NOMO-1 (cell line): ENCODE results near the gene MSH3.
"Not testable (repeated sequence)": the region's sequence is repeated elsewhere in the genome, so short reads cannot be mapped to it uniquely, and the experiment has no call there.

Experiments
- DNase-seq, 2 experiments: peaks; one replicate each; lab custom pipeline; 2025; ENCODE audit not compliant: unreplicated experiment in 2 of 2; lab: John Stamatoyannopoulos, UW

Gene MSH3

DNA sequence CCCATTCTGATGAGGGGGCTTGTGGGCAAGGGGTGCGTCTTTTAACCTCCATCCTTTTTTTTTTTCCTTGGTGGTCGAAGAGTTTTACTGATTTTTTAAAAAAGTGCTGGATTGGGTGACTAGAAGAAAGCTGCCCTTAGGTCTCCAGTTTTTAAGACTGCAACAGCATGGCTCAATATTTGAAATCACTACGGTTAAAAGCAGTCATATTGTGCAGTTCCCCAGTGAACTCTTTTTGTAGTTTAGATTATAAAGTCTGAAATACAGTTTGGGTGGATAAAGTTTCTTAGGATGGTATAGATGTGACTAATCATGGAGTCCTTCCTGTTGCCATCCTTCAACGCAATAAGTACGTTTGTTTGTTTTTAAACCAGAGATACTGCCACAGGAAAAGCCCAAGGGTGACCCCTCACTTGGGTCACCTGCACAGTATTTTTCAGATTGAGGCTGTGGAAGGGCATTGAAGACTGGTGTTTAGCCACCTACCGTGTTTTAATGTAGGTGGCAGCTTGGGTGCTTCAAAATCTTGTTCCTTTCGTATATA is 851 bp downstream of the MSH3 start:
- no peak for DNase-seq

DNA sequence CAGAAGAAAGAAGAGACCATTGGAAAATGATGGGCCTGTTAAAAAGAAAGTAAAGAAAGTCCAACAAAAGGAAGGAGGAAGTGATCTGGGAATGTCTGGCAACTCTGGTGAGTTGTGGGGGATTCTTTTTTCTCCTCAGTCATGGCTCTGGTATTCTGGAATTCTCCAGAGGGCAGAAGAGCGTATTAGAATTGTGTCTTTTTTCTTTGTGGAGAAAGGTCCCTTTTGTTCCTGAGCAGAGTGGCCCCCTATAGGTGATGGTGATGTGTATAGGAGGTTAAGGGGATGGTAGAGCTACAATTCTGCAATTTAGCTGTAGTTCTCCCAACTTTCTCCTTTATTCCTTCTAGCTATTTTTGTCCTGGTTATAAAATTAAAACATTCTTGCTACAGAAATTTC is 2.0 kb downstream of the MSH3 start:
- no peak for DNase-seq

DNA sequence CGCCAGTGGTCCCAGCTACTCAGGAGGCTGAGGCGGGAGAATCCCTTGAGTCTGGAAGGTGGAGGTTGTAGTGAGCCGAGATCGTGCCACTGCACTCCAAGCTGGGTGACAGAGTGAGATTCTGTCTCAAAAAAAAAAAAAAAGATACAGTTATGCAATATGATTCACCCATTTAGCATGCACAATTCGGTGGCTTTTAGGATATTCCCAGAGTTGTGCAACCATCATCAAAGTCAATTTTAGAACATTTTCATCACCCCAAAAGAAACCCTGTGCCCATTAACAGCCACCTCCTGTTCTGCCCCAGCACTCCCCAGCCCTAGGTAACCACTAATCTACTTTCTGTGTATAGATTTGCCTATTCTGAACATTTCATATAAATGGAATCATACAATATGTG is 4.7 kb downstream of the MSH3 start:
- DNase-seq, result no peak

DNA sequence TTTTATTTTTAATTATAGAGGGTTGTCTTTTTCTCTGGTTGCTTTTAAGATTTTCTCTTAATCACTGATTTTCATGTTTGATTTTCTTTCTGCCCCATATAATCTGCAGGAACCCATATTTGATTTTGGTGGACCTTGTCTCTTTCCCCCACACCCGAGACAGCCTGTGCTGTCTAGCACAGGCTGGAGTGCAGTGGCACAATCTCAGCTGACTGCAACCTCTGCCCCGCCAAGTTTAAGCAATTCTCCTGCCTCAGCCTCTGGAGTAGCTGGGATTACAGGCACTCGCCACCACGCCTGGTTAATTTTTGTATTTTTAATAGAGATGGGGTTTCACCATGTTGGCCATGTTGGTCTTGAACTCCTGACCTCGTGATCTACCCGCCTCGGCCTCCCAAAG is 6.2 kb downstream of the MSH3 start:
- DNase-seq, result not testable (repeated sequence)

DNA sequence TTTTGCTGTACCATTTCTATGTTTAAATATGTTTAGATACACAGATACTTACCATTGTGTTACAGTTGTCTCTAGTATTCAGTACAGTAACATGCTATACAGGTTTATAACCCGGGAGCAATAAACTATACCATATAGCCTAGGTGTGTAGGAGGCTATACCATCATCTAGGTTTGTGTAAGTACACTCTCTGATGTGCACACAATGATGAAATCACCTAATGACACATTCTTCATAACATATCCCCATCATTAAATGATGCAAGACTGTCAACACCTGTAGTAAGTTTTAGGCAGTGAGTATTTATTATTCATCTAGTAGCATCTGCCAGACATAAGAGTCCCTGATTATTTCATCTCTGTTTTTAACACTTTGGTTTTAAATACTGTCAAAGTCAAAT is 7.7 kb downstream of the MSH3 start:
- no peak for DNase-seq

DNA sequence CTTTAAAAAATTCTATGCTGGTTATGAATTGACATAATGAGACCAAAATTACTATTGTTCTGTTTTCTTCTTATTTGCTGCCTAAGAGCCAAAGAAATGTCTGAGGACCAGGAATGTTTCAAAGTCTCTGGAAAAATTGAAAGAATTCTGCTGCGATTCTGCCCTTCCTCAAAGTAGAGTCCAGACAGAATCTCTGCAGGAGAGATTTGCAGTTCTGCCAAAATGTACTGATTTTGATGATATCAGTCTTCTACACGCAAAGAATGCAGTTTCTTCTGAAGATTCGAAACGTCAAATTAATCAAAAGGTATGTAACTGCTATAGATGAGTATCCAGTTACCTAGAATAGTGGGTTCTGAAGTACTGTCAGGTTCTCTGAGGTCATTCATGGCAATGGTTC is 10.6 kb downstream of the MSH3 start:
- no peak for DNase-seq

DNA sequence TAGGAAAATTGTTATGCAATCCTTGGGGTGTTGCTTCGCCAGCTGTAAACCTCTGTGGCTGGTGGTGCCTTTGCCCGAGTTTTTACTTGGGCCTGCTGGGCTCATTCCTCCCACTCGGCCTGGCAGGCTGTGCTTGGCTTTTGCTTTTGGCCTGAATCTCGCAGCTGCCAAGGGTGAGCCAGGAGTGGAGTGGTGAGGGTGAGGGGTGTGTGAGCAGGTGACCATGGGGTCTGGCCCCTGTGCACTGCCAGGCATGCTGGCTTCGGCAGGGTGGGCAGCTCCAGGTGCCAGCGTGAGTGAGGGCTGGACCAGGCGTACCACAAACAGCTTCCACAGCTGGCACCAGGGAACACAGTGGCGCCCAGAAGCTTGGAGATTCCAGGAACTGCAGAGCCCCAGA is 12.9 kb downstream of the MSH3 start:
- DNase-seq, result no peak

DNA sequence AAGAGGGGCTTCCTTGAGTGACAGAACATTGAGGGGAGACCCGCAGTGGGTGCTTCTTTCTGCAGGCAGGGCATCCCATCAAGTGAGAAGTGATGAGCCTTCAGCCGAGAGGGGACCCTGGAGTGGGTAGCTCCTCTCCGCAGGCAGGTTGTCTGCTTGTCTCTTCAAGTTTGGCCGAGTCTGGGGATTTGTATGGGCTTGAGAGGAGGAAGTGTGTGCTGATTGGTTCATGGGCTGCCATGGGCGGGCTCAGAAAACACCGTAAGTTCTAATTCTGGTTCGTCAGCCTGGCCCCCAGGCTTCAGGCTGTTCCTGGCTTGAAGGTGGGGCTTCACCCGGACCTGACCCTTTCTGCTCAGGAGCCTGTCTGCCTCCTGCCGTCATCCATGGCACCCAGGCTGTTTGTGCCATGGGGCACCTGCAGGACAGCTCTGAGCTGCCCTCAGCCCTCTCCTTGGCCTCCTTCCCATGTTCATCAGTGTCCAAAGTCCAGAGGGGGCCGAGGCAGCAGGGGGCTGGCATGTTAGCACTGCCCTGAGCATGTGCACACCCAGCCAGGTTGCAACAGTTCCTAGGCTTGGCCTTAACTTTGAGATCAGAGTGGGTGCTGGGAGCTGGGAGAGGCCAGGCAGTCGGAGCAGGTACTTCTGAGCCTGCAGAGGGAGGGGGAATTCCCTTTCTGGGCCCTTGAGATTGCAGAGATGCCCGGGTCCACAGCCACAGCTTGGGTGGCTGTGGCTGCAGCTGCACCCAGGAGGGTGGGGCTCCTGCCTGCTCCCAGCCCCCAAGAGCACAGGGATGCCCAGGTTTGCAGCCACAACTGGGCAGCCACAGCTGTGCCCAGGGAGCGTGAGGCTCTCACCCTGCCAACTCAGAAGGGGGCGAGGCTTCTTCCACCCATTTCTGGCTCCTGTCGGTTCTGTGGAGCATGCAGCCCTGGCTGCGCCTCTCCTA is 13.8 kb downstream of the MSH3 start:
- DNase-seq, result no peak

DNA sequence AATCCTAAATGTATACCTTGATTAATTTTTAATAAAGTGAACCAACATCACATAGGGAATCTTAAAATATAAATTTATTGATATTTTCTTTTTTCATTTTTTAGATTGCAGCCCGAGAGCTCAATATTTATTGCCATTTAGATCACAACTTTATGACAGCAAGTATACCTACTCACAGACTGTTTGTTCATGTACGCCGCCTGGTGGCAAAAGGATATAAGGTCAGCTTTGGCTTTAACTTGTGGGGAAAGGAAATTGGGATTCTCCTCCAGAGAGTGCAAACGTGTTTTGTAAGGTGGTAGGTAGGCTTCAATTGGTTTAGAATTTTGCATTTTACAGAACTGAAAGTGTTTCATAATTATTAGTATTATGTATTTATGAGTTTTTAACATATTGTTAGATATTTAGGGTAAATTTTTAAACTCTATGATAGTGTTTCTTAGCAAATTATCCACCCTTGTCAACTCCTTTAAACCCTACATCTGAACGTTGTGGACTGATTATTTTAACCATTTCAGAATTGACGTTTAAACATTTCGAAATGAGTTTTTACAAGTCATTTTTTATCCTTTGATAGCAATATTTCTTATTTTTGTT is 17.8 kb downstream of the MSH3 start:
- DNase-seq, result peak in 1 of 2 experiments; percentile 66

DNA sequence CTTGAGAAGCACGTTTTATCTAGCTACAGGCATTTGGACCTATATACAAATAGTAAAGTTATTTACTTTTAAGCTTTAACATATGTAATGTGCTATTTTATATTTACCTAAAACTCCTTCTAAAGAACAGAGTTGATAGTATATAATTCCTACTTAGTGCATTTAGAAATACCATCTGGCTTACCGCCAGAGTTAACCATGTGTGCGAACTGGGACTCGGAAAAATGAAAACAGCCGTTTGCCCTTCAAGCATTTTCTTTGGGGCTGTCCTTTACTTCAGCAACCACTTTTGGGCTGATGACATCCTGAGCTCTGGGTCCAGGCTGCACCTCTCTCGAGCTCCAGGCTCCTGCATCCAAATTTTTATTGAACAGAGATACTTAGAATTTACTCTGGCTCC is 22.3 kb downstream of the MSH3 start:
- DNase-seq, result no peak

DNA sequence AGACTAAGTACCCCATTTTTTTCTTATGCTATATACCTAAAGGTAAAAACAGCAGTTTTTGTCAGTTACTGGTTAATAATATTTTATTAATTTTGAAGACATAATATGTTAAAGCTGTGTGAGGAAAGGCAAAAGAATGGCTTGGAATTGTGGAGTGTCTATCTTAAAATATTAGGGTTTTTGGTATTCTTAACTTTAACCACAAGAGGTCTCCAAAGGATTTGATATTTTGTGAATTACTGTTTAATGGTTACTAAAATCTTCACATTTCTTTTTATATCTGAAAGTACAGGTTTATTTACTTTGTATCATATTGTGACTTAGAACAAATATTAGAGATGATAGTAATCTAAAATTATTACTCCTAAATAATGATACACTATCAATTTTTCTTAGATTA is 32.3 kb downstream of the MSH3 start:
- DNase-seq, result no peak

DNA sequence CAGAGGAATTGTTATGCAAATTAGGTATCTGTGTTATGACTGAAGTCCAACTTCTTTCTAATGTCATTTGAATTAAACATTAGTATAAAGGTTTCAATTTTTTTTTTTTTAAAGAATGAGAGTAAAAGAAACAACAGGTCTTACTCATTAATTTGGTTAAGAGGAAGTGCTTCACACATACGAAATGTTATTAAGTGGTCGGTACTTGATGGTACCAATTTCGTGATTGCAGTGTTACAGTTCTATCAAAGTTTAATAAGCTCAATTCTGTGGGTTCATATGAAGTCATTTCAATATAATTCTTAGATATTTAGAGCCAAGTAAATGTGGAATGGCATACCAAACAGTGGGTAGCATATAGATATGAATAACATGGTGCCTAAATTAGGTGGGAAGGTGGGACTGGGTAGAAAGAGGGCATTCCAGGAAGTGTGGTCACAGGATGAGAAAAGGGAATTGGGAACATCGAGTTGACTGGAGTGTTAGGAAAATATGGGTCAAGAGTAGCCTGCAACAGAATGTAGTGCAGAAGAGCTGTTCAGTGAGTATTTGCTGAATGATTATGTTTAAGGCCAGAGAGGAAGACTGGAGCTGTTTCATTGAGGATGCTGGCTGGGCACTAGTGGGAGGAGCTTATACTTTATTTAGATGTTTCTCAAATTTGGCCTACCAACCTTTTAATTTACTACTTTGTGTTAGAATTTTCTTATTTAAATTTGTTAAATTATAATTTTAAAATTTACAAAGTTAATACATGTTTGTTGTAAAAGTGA is 34.4 kb downstream of the MSH3 start:
- no peak for DNase-seq

DNA sequence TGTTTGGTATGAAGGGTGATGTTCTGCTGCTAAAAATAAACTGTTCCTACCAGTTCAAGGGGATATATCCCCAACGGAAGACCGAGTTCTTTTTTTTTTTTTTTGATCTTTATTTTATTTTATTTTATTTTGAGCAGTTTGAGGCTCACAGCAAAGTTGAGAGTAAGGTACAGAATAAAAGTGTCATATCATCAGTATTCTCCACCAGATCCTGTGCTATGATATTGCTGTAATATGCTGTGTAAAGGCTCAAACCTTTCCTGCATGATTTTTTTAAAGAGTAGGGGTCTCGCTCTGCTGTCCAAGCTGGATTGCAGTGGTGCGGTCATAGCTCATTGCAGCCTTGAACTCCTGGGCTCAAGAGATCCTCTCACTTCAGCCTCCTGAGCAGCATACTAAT is 35.2 kb downstream of the MSH3 start:
- no peak for DNase-seq

DNA sequence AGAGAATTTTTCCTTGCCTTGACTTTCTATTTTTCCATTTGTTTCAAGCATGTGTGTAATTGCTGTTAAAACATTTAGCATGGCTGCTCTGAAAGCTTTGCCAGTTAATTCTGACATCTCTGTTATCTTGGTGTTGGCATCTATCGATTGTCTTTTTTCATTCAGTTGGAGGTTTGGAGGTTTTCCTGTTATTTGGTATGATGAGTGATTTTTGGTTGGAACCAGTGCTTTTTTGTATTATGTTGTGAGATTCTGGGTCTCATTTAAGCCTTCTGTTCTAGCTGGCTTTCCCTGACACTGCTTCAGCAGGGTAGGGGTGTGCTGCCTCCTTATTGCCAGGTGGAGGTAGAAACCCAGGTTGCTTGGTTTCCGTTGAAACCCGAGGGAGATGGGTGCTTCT is 41.2 kb downstream of the MSH3 start:
- no peak for DNase-seq

DNA sequence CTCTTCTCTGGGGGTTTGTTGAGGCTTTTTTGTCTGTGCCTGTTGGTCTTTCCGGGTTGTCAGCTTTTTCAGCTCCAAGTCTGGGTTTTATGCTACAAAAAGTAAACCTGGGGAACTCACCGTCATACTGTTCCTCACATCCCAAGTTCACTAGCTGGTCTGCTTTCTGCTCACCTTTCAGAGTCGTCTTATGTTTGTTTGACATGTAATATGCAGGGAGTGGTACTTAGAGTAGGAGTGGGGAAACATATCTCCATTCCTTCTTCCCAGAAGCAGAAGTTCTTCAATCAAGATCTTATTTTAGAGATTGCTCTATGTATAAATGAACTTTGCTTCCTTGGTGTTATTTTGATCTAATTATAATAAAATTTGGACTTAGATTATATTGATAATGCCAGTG is 42.0 kb downstream of the MSH3 start:
- no peak for DNase-seq

DNA sequence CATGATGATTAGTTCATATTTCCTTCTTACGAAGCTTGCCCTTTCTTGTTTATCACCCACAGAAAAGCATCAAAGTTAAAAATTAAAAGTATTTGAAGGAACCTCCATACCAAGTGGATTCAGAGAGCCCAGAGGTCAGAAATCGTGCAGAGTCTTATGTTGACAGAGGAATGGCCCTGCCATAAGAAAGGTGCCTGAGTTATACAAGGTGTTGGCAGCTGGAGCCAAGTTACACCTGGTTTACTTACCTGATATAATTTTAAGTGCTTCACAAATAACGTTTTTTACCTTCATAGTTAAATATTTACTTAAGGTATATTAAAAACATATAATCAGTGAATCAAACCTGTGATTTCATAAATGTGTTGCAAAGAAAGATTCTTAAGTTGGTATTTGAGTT is 42.6 kb downstream of the MSH3 start:
- DNase-seq, result no peak

DNA sequence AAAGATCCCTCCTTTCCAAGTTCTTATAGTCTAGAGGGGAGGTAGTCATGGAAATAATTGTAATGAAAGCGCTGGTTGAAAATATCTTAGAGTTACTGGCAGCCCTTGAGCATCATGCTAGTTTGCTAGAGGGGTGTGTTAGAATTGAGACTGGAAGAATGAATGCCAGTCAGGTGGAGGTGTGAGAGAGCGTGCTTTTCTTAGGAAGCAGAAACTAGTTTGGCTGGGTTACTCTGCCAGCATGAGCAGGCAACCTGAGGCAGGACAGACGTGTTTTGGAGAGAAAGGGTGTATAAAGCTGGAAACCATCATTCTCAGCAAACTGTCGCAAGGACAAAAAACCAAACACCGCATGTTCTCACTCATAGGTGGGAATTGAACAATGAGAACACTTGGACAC is 43.9 kb downstream of the MSH3 start:
- DNase-seq, result no peak

DNA sequence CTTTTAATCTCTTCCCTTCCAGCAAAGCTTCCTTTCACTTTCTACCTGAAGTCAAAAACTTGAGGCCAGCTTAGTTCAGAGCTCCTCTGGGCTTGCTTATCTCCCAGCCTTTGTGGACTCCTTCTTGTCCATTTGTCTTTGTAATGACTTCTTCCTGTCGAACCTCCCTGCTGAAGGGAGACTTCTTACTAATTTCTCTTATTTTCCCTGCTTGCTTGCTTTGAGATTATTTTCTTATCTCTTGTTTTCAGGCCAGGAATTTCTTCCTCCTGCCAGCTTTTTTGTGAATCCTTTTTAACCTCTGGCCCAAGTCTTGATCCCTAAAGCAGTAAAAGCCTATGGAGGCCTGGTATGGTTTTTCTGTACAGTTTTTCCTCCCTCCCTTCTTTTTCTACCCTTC is 47.1 kb downstream of the MSH3 start:
- no peak for DNase-seq

DNA sequence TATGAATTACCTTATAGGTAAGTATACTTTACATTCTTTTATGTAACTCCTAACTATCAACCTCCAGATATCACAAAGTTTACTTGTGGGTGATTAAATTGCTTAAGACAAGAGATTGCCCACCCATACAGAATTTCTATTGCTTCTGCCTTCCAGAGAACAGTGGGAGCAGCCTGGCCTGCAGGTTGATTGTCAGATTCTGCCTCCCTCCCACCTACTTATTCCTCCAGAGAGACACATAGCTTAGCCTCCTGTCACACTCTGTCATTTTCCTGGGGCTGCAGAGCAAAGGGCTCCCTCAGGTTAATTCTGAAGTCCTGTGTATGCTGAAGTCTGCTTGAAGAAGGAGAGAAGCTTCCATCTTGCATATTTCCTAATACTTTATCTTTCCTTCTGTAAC is 48.8 kb downstream of the MSH3 start:
- no peak for DNase-seq

DNA sequence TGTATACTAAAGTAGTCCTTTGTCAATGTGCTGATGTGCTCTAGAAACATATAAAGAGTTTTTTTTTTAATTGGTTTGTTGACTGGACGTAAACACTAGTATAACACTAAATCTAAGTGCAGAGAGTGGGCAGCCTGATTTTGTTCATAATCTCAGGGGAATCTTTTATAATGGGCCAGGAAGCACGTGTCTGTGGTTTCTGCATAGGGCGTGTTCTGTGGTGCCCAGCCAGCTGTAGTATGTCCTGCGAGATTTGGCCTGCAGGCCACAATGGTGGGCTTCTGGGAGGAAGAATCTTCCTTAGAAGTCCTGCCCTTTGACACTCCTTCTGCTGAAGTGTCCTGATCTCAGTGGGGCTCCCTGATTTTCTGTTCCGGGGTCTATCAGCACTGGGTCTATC is 49.3 kb downstream of the MSH3 start:
- no peak for DNase-seq

DNA sequence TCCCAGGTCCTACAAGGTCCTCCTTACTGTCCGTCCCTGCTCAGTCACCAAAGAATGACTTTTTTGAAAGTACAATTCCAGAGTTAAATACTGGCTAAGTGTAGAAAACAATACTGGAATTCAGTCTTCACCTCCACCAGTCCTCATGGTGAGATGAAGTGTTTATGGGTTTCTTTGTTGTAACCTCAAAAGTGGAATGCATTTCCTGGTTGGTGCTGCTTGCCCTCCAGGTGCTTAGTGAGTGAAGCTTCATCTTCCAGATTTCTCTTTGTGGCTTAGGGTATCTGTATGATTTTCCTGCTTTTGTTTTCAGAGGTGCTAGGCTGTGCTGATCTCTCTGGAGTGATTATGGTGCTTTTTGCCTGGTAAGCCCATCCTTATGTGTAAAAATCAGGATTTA is 49.8 kb downstream of the MSH3 start:
- no peak for DNase-seq
